Epithelial cell of esophagus (primary cell): Measurements from ENCODE around the gene PPP1CB.
A peak's percentile ranks its signal among the peaks of the same experiment; 100 is the strongest.

Experiments
- DNase-seq: peaks from one replicate; pipeline ENCODE4 v3.0.0; 2010; ENCODE audit warnings: low read depth
- H3K4me3 ChIP-seq: 2 replicates; pipeline ENCODE4 v1.5.1; 2011; ENCODE audit warnings: mild to moderate bottlenecking, low read length, control low read depth
- CTCF ChIP-seq: IDR thresholded peaks from 2 replicates; pipeline ENCODE4 v1.5.1; 2011; ENCODE audit warnings: low read depth, mild to moderate bottlenecking, low read length, control low read depth, inconsistent platforms; ENCODE audit not compliant: insufficient read depth; ENCODE audit errors: missing control alignments

PPP1CB gene

GRCh38 chr2:28802975-28803429 is 51.4 kb downstream of the PPP1CB start:
- DNase-seq: no peak
- no peak overlapping the region for H3K4me3 ChIP-seq
- no peak for TF ChIP-seq CTCF

GRCh38 chr2:28809927-28810326 is 58.3 kb downstream of the PPP1CB start:
- TF ChIP-seq CTCF: no peak
- H3K4me3 ChIP-seq: peak overlapping the region; percentile 49
- DNase-seq: no peak

DNA sequence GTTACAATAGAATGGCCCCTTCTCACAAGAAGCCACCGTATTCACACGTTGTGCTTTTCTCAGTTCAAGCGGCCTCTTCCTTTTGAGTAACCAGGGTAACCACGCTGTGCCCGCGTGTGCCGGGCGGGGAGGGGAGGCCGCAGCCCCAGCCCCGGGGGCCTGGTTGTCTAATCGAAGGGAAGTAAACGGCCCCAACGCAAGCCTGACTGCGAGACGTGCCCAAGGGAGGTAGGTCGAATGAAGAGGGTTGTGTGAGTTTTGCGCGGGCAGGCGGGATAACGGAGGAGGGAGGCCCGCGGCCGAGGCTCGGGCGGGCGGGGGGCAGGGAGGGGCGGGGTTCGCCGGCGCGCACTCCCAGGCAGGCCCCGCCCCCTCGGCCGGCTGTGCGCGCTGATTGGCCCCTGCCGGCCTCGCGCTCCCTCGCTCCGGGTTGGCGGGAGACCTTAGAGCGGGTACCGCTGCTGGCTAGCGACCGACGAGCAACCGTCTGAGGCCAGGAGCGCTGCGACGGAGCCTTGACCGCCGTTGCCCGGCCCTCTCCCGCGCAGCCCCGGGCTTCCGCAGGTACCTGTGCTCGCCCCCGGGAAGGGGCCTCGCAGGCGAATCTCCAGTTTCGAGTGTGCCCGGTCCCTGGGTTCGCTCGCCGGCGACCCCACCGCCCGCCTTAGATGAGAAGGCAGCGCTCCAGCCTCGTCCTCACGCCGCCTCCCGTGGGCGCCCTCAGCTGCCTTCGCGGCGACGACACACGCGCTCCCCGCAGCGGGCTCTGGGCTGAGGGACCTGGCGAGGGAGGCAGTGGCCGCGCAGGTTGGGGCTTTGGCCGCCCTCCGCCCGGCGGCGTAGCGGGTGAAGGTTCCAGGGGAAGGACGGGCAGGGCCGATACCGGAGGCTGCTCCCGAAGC is 59.0 kb downstream of the PPP1CB start, which contains the start of gene SPDYA:
SPDYA (plus strand) TSS at position 451 of the 902 bp plus-strand sequence. CDS start 5,181 bp downstream, outside the sequence.
- DNase-seq: peak; percentile 77
- H3K4me3 ChIP-seq: peak within 1 kb of the TSS; percentile 49
- no peak for TF ChIP-seq CTCF

DNA sequence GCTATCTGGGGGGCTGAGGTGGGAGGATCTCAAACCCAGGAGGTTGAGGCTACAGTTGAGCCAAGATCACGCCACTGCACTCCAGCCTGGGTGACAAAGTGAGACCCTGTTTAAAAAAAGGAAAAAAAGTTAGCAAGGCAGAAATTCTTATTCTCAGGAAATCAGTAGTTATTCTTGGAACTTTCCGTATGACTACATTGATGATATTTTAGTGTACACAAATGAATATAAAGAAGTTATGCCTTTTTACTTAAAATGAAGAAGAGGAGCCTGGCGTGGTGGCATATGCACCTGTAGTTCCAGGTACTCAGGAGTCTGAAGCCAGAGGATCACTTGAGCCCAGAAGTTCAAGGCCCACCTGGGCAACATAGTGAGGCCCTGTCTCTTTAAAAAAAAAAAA is 66.4 kb downstream of the PPP1CB start:
- DNase-seq: no peak
- no peak overlapping the region for H3K4me3 ChIP-seq
- TF ChIP-seq CTCF: no peak

DNA sequence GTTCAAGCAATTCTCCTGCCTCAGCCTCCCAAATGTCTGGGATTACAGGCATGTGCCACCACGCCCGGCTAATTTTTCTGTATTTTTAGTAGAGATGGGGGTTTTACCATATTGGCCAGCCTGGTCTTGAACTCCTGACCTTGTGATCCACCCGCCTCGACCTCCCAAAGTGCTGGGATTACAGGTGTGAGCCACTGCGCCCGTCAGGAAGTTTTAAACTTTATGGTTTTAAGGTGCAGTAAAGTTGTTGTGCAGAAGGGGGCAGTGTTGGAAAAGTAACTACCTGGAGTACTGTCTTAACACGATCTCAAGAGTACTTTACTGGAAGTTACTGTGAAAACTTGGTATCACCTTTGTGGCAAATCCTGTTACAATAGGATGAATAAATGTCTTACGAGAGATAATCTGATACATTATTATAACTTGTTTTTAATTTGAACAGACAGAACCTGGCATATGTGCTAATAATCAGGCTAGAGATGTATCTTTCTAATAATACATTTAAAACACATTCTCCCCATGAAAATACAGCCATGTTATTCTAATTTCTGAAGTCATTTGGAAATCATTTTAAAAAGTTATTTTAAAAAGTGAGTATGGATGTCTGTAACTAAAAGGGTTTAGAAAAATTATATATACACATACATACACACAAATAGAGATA is 69.8 kb downstream of the PPP1CB start:
- peak; percentile 74 for TF ChIP-seq CTCF
- H3K4me3 ChIP-seq: no peak overlapping the region
- peak; percentile 74 for DNase-seq

DNA sequence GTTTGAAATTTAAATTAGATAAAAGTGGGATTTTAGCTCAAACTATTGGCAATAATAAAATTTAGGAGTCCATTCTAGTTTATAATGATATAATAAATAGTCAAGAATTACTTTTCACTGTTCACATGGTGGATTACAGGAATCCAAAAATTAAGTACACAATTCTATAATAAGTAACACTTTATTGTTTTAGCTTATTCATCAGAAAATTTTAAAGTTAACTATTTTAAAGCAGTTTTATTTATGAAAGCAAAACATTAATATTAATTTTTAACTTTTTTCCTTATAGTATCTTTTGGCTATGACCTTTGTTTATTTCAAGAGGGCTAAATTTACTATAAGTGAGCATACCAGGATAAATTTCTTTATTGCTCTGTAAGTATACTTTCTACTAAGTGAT is 70.4 kb downstream of the PPP1CB start:
- no peak overlapping the region for H3K4me3 ChIP-seq
- no peak for DNase-seq
- no peak for TF ChIP-seq CTCF
